ENCODE data around the gene ANO8.

The ANO8 gene

GRCh38 chr19:17330262-17331044 lies 4.2 kb downstream of the ANO8 start:
- TF ChIP-seq ZFX (IDR thresholded peaks at IDR 0.05) (no peak), CTCF (conservative IDR thresholded peaks at IDR 0.05) (no peak)
- H3K27ac ChIP-seq, result no peak overlapping the region

- H3K27ac ChIP-seq, result peak overlapping the region; percentile 81; the same call in 1 of the 2 replicates
- TF ChIP-seq CTCF (conservative IDR thresholded peaks at IDR 0.05), result no peak
- no peak for TF ChIP-seq ZFX (IDR thresholded peaks at IDR 0.05)
These were observed 5.0 kb downstream of the ANO8 start for GRCh38 chr19:17329366-17330261.

GRCh38 chr19:17328517-17329365 lies 5.9 kb downstream of the ANO8 start:
- peak overlapping the region; percentile 81 for H3K27ac ChIP-seq
- no peak for TF ChIP-seq CTCF (conservative IDR thresholded peaks at IDR 0.05)
- TF ChIP-seq ZFX (IDR thresholded peaks at IDR 0.05), result no peak

GRCh38 chr19:17327654-17328516 lies 6.8 kb downstream of the ANO8 start:
- H3K27ac ChIP-seq, result peak overlapping the region; percentile 81
- TF ChIP-seq ZFX (IDR thresholded peaks at IDR 0.05), result no peak; the same call in 1 of the 2 replicates
- peak; percentile 92 for TF ChIP-seq CTCF (conservative IDR thresholded peaks at IDR 0.05)

GRCh38 chr19:17327068-17327653 lies 7.5 kb downstream of the ANO8 start:
- H3K27ac ChIP-seq, result peak overlapping the region; percentile 81
- TF ChIP-seq CTCF (conservative IDR thresholded peaks at IDR 0.05) (no peak), ZFX (IDR thresholded peaks at IDR 0.05) (no peak)

- H3K27ac ChIP-seq, result peak overlapping the region; percentile 81
- TF ChIP-seq ZFX (IDR thresholded peaks at IDR 0.05), result no peak
- TF ChIP-seq CTCF (conservative IDR thresholded peaks at IDR 0.05), result no peak
These were observed 8.1 kb downstream of the ANO8 start for GRCh38 chr19:17326595-17326966.
